ENCODE results near the gene SERPINF2.

- TF ChIP-seq, protein P1, sequence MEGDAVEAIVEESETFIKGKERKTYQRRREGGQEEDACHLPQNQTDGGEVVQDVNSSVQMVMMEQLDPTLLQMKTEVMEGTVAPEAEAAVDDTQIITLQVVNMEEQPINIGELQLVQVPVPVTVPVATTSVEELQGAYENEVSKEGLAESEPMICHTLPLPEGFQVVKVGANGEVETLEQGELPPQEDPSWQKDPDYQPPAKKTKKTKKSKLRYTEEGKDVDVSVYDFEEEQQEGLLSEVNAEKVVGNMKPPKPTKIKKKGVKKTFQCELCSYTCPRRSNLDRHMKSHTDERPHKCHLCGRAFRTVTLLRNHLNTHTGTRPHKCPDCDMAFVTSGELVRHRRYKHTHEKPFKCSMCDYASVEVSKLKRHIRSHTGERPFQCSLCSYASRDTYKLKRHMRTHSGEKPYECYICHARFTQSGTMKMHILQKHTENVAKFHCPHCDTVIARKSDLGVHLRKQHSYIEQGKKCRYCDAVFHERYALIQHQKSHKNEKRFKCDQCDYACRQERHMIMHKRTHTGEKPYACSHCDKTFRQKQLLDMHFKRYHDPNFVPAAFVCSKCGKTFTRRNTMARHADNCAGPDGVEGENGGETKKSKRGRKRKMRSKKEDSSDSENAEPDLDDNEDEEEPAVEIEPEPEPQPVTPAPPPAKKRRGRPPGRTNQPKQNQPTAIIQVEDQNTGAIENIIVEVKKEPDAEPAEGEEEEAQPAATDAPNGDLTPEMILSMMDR (IDR thresholded peaks at IDR 0.05), result no peak
- no peak for TF ChIP-seq ZFX (IDR thresholded peaks at IDR 0.05; ENCODE audit: borderline replicate concordance)
Observed at GRCh38 chr17:1736348-1737281, 6.1 kb upstream of the SERPINF2 start.

Measured in 22Rv1 (cell line).